MM.1S (cell line): ENCODE measurements around the gene C21orf58.

Experiments
- CTCF ChIP-seq: fragments of 300-600 bp; sonication (generic); IDR thresholded peaks from 2 replicates; pipeline ENCODE4 v1.5.1; 2016; ENCODE audit warnings: antibody characterized with exemption, low read length, mixed read lengths
- EZH2phosphoT487 ChIP-seq: fragments of 300-600 bp; sonication (generic); IDR thresholded peaks from 2 replicates; pipeline ENCODE4 v1.6.1; 2018; ENCODE audit warnings: antibody characterized with exemption, low read length

GRCh38 chr21:46366966-46367365 lies 43.3 kb upstream of the C21orf58 start:
- no peak for TF ChIP-seq EZH2phosphoT487
- TF ChIP-seq CTCF = no peak
